Measurements from ENCODE around the gene CREBRF.
"Not testable (repeated sequence)": the region's sequence is repeated elsewhere in the genome, so short reads cannot be mapped to it uniquely, and the experiment has no call there.

The CREBRF gene

DNA sequence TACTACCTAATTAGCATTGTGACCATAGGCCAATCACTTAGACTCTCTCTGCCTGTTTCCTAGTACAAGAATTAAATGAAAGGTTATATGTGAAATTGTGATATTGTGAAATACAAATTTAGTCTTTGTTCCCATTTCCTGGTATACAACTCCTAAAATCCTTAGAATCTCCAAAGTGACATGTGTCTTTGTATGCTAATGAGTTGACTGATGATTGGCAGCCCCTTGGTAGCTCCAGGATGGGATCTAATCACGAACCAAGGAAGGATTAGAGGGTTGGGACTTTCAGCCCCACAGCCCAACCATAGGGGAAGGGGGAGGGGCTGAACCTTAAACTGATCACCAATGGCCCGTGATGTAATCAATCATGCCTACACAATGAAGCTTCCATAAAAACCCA, 41.0 kb upstream of the CREBRF start:
- TF ChIP-seq TARDBP (IDR thresholded peaks at IDR 0.05), result no peak
- no peak for TF ChIP-seq HDGF (IDR thresholded peaks at IDR 0.05; ENCODE audit: borderline replicate concordance)
- TF ChIP-seq SP1 (IDR thresholded peaks at IDR 0.05), result no peak
- no peak for TF ChIP-seq FOXM1 (IDR thresholded peaks at IDR 0.05; ENCODE audit: borderline replicate concordance)
- no peak for TF ChIP-seq ZNF384 (IDR thresholded peaks at IDR 0.05)
- TF ChIP-seq PKNOX1 (IDR thresholded peaks at IDR 0.05), result peak; percentile 81
- ChIA-PET POLR2A (interaction anchor here (1.7 kb wide), 1 partner anchor 31 kb away, joined by 6 read pairs; the partner anchor contains the start of gene ATP6V0E1), CTCF (no interaction called here)
- no peak for DNase-seq (ENCODE audit: extremely low spot score)

DNA sequence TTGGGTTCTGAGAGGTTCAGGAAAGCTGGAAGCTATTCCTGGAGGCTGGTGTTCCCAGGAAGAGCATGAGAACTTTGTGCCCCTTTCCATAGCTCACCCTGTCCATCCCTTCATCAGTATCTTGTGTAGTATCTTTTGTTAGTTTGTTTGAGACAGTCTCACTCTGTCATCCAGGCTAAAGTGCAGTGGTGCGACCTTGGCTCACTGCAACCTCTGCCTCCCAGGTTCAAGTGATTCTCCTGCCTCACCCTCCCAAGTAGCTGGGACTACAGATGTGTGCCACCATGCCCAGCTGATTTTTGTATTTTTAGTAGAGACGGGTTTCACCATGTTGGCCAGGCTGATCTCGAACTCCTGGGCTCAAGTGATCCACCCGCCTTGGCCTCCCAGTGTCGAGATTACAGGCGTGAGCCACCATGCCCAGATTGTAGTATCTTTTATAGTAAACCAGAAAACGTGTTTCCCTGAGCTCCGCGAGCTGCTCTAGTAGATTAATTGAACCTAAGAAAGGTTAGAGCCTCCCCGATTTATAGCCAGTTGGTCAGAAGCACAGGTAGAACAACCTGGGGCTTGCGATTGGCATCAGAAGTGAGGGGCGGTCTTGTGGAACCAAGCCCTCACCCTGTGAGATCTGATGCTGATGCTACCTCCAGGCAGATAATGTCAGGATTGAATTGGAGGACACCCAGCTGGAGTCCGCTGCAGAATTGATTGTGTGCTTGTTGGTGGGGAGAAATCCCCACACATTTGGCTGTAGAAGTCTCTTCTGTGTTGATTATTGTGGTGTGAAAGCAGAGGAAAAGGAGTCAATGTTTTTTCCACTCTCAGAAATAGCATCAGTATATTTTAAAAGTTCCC, 40.3 kb upstream of the CREBRF start:
- ChIA-PET CTCF (interaction anchor here (0.6 to 1.1 kb wide), 3 partner anchors 14 to 251 kb away, joined by 3 to 4 read pairs (median 3); no protein-coding TSS in a partner anchor), POLR2A (interaction anchor here (0.9 to 1.7 kb wide), 2 partner anchors 10 to 32 kb away, joined by 3 to 6 read pairs; partner anchors contain the start of gene ATP6V0E1)
- DNase-seq (ENCODE audit: extremely low spot score), result no peak
- TF ChIP-seq CTBP1 (IDR thresholded peaks at IDR 0.05; ENCODE audit: borderline replicate concordance) (no peak), HDGF (IDR thresholded peaks at IDR 0.05; ENCODE audit: borderline replicate concordance) (no peak)

DNA sequence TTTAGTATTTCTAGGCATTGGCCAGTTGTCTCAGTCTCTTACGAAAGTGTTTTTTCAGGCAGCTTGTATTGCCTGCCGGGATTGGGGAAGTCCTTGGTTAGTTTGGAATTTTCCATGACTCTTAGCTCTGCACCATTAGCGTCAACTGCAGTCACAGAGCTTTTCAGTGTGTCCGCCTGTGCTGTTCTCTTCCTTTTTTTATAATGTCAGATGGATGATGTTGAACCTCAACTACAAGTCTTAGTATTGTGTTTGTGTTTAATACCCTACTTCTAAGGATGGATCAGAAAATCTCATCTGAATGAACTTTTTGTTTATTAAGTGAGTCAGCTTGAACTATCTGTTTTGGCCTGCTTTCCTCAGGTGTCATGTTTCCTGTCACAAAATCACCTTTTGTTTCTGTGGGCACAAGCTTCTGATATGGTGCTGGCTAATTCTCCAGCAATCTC, 39.5 kb upstream of the CREBRF start:
- ChIA-PET POLR2A (interaction anchor here (0.9 to 1.7 kb wide), 2 partner anchors 9 to 33 kb away, joined by 3 to 6 read pairs; partner anchors contain the start of gene ATP6V0E1), CTCF (interaction anchor here (0.6 to 1.1 kb wide), 3 partner anchors 15 to 251 kb away, joined by 3 to 4 read pairs (median 3); no protein-coding TSS in a partner anchor)
- TF ChIP-seq ARNT (IDR thresholded peaks at IDR 0.05) (no peak), FOXM1 (IDR thresholded peaks at IDR 0.05; ENCODE audit: borderline replicate concordance) (no peak), LEF1 (IDR thresholded peaks at IDR 0.05; ENCODE audit: borderline replicate concordance) (no peak), PKNOX1 (IDR thresholded peaks at IDR 0.05) (no peak)
- DNase-seq (ENCODE audit: extremely low spot score), result no peak

DNA sequence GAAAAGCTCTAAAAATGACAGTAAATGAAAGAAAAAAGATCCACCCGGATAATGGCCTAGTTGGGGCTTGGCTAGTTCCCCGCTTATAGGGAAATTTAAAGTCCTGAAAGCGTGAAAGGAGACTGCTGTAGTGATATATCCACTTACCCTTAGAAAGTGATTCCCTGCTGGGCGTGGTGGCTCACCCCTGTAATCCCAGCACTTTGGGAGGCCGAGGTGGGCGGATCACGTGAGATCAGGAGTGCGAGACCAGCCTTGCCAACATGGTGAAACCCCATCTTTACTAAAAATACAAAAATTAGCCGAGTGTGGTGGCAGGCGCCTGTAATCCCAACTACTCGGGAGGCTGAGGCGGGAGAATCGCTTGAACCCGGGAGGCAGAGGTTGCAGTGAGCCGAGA, 39.1 kb upstream of the CREBRF start:
- DNase-seq (ENCODE audit: extremely low spot score); CTCF ChIA-PET: not testable (repeated sequence)
- POLR2A ChIA-PET, result interaction anchor here (1.7 kb wide), 1 partner anchor 33 kb away, joined by 6 read pairs; the partner anchor contains the start of gene ATP6V0E1

- no peak for DNase-seq (ENCODE audit: extremely low spot score)
- TF ChIP-seq ZNF384 (IDR thresholded peaks at IDR 0.05) (no peak), FOXK2 (IDR thresholded peaks at IDR 0.05) (no peak), PKNOX1 (IDR thresholded peaks at IDR 0.05) (no peak), NFRKB (IDR thresholded peaks at IDR 0.05) (no peak), L3MBTL2 (conservative IDR thresholded peaks at IDR 0.05) (no peak), SP1 (IDR thresholded peaks at IDR 0.05) (no peak), CTBP1 (IDR thresholded peaks at IDR 0.05; ENCODE audit: borderline replicate concordance) (no peak), ELF4 (IDR thresholded peaks at IDR 0.05) (no peak), ARNT (IDR thresholded peaks at IDR 0.05) (no peak), LEF1 (IDR thresholded peaks at IDR 0.05; ENCODE audit: borderline replicate concordance) (no peak), HDGF (IDR thresholded peaks at IDR 0.05; ENCODE audit: borderline replicate concordance) (no peak), FOXA1 (IDR thresholded peaks at IDR 0.05) (no peak)
- ChIA-PET POLR2A (no interaction called here), CTCF (no interaction called here)
Observed at GRCh38 chr5:173018358-173018757, 37.8 kb upstream of the CREBRF start.

- ChIA-PET CTCF (no interaction called here), POLR2A (no interaction called here)
- TF ChIP-seq NFRKB (IDR thresholded peaks at IDR 0.05), result no peak
- no peak for TF ChIP-seq BHLHE40 (IDR thresholded peaks at IDR 0.05; ENCODE audit: borderline replicate concordance)
- TF ChIP-seq SP1 (IDR thresholded peaks at IDR 0.05), result no peak
- no peak for TF ChIP-seq LEF1 (IDR thresholded peaks at IDR 0.05; ENCODE audit: borderline replicate concordance)
- TF ChIP-seq TARDBP (IDR thresholded peaks at IDR 0.05), result no peak
- TF ChIP-seq FOXK2 (IDR thresholded peaks at IDR 0.05), result no peak
- no peak for TF ChIP-seq FOXM1 (IDR thresholded peaks at IDR 0.05; ENCODE audit: borderline replicate concordance)
- TF ChIP-seq PKNOX1 (IDR thresholded peaks at IDR 0.05), result no peak
- TF ChIP-seq ELF4 (IDR thresholded peaks at IDR 0.05), result no peak
- no peak for TF ChIP-seq ZNF384 (IDR thresholded peaks at IDR 0.05)
- no peak for TF ChIP-seq CTBP1 (IDR thresholded peaks at IDR 0.05; ENCODE audit: borderline replicate concordance)
- TF ChIP-seq FOXA1 (IDR thresholded peaks at IDR 0.05), result no peak
- TF ChIP-seq HDGF (IDR thresholded peaks at IDR 0.05; ENCODE audit: borderline replicate concordance), result no peak
- TF ChIP-seq ARNT (IDR thresholded peaks at IDR 0.05), result no peak
- no peak for TF ChIP-seq SUZ12 (IDR thresholded peaks at IDR 0.05)
- no peak for TF ChIP-seq L3MBTL2 (conservative IDR thresholded peaks at IDR 0.05)
- no peak for DNase-seq (ENCODE audit: extremely low spot score)
Observed at GRCh38 chr5:173020154-173020581, 36.0 kb upstream of the CREBRF start.

Measured in HEK293T (cell line).